ENCODE measurements around the gene GRIN1.

GRIN1 gene

GRCh38 chr9:137103206-137103999, 35.6 kb upstream of the GRIN1 start:
- DNase-seq (ENCODE audit: insufficient read length, low spot score) (no peak), FAIRE-seq (no peak)
- TF ChIP-seq, protein P1, sequence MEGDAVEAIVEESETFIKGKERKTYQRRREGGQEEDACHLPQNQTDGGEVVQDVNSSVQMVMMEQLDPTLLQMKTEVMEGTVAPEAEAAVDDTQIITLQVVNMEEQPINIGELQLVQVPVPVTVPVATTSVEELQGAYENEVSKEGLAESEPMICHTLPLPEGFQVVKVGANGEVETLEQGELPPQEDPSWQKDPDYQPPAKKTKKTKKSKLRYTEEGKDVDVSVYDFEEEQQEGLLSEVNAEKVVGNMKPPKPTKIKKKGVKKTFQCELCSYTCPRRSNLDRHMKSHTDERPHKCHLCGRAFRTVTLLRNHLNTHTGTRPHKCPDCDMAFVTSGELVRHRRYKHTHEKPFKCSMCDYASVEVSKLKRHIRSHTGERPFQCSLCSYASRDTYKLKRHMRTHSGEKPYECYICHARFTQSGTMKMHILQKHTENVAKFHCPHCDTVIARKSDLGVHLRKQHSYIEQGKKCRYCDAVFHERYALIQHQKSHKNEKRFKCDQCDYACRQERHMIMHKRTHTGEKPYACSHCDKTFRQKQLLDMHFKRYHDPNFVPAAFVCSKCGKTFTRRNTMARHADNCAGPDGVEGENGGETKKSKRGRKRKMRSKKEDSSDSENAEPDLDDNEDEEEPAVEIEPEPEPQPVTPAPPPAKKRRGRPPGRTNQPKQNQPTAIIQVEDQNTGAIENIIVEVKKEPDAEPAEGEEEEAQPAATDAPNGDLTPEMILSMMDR (IDR thresholded peaks at IDR 0.05; ENCODE audit: insufficient read depth, missing control alignments) = no peak

DNA sequence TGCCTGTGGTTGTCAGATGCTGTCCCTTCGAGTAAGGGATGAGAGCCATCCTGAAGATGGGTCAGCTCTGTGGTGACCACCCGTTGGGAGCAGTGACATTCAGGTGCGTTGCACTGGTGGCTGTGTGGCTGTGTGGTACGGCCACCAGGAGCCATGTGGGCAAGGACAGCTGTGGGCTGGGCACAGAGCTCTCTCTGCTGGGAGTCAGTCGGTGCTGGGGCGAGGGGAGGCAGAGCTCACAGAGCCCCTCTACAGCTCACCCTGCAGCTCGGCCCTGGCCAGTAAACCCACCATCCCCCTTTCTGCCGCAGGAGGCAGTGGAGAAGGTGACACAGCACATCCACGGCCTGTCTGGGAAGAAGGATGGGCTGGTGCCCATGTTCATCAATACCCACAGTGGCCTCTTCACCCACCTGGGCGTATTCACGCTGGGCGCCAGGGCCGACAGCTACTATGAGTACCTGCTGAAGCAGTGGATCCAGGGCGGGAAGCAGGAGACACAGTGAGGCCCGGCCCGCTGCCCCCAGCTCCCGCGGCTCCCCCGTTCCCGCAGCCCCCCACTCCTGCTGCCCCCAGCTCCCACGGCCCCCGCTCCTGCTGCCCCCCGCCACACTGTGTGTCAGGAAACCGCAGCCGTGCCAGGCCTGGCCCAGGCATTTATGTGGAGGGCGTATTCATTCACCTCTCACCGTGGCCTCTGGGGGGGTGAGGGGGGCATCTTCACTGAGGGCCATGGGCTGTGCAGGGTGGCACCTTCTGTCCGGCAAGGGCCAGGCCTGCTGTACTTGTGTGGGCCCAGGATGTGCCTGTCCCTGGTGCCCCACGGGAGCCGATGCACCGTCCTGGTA, 32.9 kb upstream of the GRIN1 start:
- TF ChIP-seq, protein P1 (IDR thresholded peaks at IDR 0.05; ENCODE audit: insufficient read depth, missing control alignments) = no peak
- no peak for FAIRE-seq
- no peak for DNase-seq (ENCODE audit: insufficient read length, low spot score)

DNA sequence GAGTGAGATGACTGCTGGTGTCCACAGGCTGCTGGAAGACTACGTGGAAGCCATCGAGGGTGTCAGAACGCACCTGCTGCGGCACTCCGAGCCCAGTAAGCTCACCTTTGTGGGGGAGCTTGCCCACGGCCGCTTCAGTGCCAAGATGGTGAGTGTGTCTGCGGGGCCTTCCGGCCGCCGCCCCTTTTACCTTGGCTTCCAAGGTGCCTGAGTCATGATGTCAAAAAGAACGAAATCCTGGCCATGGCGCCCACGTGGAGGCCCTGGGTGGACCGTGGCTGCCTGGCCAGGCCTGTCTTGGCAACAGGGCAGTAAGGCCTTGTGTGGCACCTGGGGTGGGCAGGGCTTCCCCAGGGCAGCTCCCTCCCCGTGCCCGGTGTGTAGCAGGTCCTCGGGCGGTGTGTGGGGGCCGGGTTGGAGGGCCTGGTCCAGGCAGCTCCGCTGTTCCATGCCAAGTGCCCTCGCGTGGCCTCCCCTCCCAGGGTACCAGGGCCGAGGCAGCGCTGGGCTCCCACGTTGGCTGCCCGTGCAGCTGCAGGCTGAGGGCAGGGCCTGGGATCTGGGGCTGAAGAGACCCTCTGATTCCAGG, 32.2 kb upstream of the GRIN1 start:
- no peak for FAIRE-seq
- DNase-seq (ENCODE audit: insufficient read length, low spot score) = no peak
- TF ChIP-seq, protein P1 (IDR thresholded peaks at IDR 0.05; ENCODE audit: insufficient read depth, missing control alignments) = no peak

- FAIRE-seq (no peak), DNase-seq (ENCODE audit: insufficient read length, low spot score) (no peak)
- TF ChIP-seq, protein P1 (IDR thresholded peaks at IDR 0.05; ENCODE audit: insufficient read depth, missing control alignments) = no peak
Observed at GRCh38 chr9:137107312-137107921, 31.5 kb upstream of the GRIN1 start.

- no peak for DNase-seq (ENCODE audit: insufficient read length, low spot score)
- TF ChIP-seq, protein P1 (IDR thresholded peaks at IDR 0.05; ENCODE audit: insufficient read depth, missing control alignments) = no peak
- FAIRE-seq = no peak
Observed at GRCh38 chr9:137107982-137108381, 31.0 kb upstream of the GRIN1 start.

GRCh38 chr9:137108608-137109249, 30.2 kb upstream of the GRIN1 start:
- TF ChIP-seq, protein P1 (IDR thresholded peaks at IDR 0.05; ENCODE audit: insufficient read depth, missing control alignments) = no peak

More at GRCh38 chr9:137108608-137109249, 30.2 kb upstream of the GRIN1 start:
- FAIRE-seq (no peak), DNase-seq (ENCODE audit: insufficient read length, low spot score) (no peak)

Measured in D721Med (cell line).